HL-60 (cell line): ENCODE data around the gene CNTN6.

Experiments used
- DNase-seq, 2 experiments: peaks; one replicate each; pipeline ENCODE4 v3.0.0-alpha.2; 2010 to 2020; ENCODE audit warnings: low read depth in 1 of 2, low spot score in 1 of 2
- H3K27ac ChIP-seq: fragments of 250-450 bp; sonication (Bioruptor Pico); replicated peaks from 2 replicates; pipeline ENCODE4 v1.5.1; 2020; ENCODE audit warnings: mild to moderate bottlenecking, moderate library complexity
- H3K27me3 ChIP-seq: fragments of 250-450 bp; sonication (Bioruptor Pico); 2 replicates; pipeline ENCODE4 v1.5.1; 2021; ENCODE audit warnings: mild to moderate bottlenecking, moderate library complexity; ENCODE audit not compliant: insufficient read depth, poor library complexity, severe bottlenecking
- H3K4me3 ChIP-seq: replicated peaks from 2 replicates; pipeline ENCODE4 v1.5.1; 2011; ENCODE audit warnings: mild to moderate bottlenecking, control low read depth, low read length; ENCODE audit not compliant: insufficient read depth
- CTCF ChIP-seq: IDR thresholded peaks from one replicate; pipeline ENCODE4 v1.5.1; 2011; ENCODE audit warnings: low read length, control low read depth, inconsistent platforms; ENCODE audit not compliant: insufficient read depth
- GABPA ChIP-seq: IDR thresholded peaks from 2 replicates; pipeline ENCODE4 v1.6.1; 2012; ENCODE audit warnings: low read depth
- POLR2AphosphoS5 ChIP-seq: IDR thresholded peaks from 2 replicates; pipeline ENCODE4 v1.6.1; 2012; ENCODE audit warnings: low read depth
- REST ChIP-seq: IDR thresholded peaks from 2 replicates; pipeline ENCODE4 v1.6.1; 2012; ENCODE audit warnings: low read depth; ENCODE audit not compliant: insufficient replicate concordance
- SPI1 ChIP-seq: IDR thresholded peaks from 2 replicates; pipeline ENCODE4 v1.6.1; 2012; ENCODE audit warnings: low read depth, mild to moderate bottlenecking, borderline replicate concordance

The CNTN6 gene

DNA sequence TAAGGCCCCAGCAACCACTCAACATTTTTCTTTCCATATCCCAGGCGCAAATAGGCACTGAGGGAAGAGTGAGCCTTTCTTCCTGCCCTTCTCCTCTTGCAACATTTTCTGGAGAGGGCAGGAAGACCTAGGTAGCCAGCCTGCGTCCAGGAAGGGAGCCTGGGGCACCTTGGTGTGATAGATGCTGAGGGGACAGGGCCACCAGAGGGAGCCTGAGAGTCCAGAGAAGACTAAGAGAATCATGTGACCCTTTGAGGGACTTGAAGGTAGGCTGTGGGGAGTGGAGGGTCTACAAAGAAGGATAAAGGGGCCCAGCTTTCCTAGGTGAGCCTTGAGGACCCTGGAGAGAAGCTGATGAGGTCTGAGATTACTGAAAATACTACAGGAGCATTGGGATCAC is 346.6 kb downstream of the CNTN6 start:
- peak in 1 of 2 experiments; percentile 6 for DNase-seq
- Histone ChIP-seq H3K4me3 (no peak overlapping the region), H3K27me3 (no peaks in the 10 kb centered on the region), H3K27ac (no peak overlapping the region)
- TF ChIP-seq POLR2AphosphoS5 (no peak), CTCF (no peak), SPI1 (no peak), REST (no peak), GABPA (no peak)

DNA sequence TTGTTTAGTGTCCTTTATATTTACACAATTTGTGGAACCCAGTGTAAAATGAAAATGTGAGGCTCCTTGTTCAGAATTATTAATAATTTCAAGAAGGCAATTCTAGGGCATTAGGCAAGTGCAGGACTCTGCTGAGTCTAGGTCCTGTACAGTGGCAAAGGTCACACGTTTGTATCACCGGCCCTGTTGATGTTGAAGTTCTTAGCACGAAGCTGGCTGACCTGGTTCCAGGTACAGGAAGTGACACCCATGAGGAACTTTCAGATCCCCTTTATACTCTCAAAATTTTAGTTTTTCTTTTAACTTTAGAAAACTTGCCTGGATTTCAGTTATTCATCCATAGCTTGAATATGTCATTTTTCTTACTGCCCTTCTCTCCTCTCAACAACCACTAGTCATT is 349.4 kb downstream of the CNTN6 start:
- H3K4me3 ChIP-seq = no peak overlapping the region
- H3K27ac ChIP-seq = no peak overlapping the region
- no peak for DNase-seq
- no peak for TF ChIP-seq CTCF
- no peak for TF ChIP-seq GABPA
- no peak for TF ChIP-seq POLR2AphosphoS5
- no peak for TF ChIP-seq REST
- TF ChIP-seq SPI1 = no peak
- no peaks in the 10 kb centered on the region for H3K27me3 ChIP-seq

GRCh38 chr3:1444195-1444594 is 351.4 kb downstream of the CNTN6 start:
- TF ChIP-seq SPI1 (no peak), CTCF (no peak), REST (no peak), POLR2AphosphoS5 (no peak)
- H3K27ac ChIP-seq = no peak overlapping the region
- H3K4me3 ChIP-seq = no peak overlapping the region
- H3K27me3 ChIP-seq = no peaks in the 10 kb centered on the region
- DNase-seq = no peak
